GM23248 (cell line): ENCODE data around the gene EP400.

Experiments
- EZH2 ChIP-seq: fragments of 200-600 bp; sonication (generic); IDR thresholded peaks from 2 replicates; pipeline ENCODE4 v1.6.1; 2018; ENCODE audit warnings: antibody characterized with exemption, mild to moderate bottlenecking; ENCODE audit not compliant: insufficient read depth, poor library complexity, severe bottlenecking
- EZH2phosphoT487 ChIP-seq: fragments of 200-600 bp; sonication (generic); IDR thresholded peaks from 2 replicates; pipeline ENCODE4 v1.6.1; 2018; ENCODE audit warnings: antibody characterized with exemption, moderate library complexity, mild to moderate bottlenecking, low read depth; ENCODE audit not compliant: insufficient read depth

DNA sequence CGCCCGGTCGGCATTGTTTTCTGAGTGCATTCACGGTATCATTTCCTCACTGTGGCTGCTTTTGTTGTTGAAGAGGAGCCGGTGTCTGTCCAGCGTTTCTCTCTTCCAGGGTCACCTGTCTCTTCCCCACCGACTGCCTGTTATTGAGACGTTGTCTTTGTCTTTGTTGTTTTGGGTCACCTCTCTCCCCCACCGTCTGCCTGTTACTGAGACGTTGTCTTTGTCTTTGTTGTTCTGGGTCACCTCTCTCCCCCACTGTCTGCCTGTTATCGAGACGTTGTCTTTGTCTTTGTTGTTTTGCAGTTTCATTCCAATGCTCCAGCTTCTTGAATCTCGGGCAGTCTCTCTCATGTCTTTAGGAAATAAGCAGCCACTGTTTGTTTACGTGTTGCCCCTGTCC, 124.5 kb downstream of the EP400 start:
- no peak for TF ChIP-seq EZH2
- no peak for TF ChIP-seq EZH2phosphoT487
